A549 (cell line): Measurements from ENCODE around the gene MARK3. TPM values are rescaled to one million over a fixed set of nuclear protein-coding genes. Genes with fewer than 3 reads are reported as not detected.

Experiments
- ATAC-seq, 2 experiments: fragments of 200-7000 bp in 1 of 2; fragments of >200 bp in 1 of 2; cut with Nextera tagmentation in 1 of 2; cut with Tn5 transposase in 1 of 2; 3 replicates each; pipeline versions ENCODE4 v1.8.0 to v1.9.1; 2018 to 2020; ENCODE audit warnings: mild to moderate bottlenecking in 1 of 2, moderate library complexity in 1 of 2
- CTCF ChIA-PET: fragments of 300-600 bp; sonication (Branson Sonifier 250); formaldehyde crosslinking; extraction: SDS; loops from one replicate; lab custom pipeline; 2021; ENCODE audit warnings: antibody characterized with exemption, inconsistent platforms; lab: Yijun Ruan, JAX
- POLR2A ChIA-PET: fragments of 350-600 bp; formaldehyde crosslinking; extraction: SDS; loops from one replicate; lab custom pipeline; 2021; ENCODE audit warnings: antibody characterized with exemption, inconsistent platforms; lab: Yijun Ruan, JAX
- DNase-seq, 2 experiments: peaks; one replicate each; pipeline versions ENCODE4 v3.0.0 to v3.0.0-alpha.2; 2011 to 2016; ENCODE audit warnings: low read depth in 1 of 2, low spot score in 1 of 2
- FAIRE-seq: peaks from 2 replicates; lab custom pipeline; 2011; peaks lifted over from hg19 to GRCh38; lab: Jason Lieb, UNC
- H3K27ac ChIP-seq, 2 experiments: fragments of >200 bp; sonication (Bioruptor Twin); formaldehyde crosslinking; 3 replicates each; pipeline ENCODE4 v1.5.1; 2016 to 2017
- H3K4me1 ChIP-seq: fragments of >200 bp; sonication (Bioruptor Twin); formaldehyde crosslinking; 3 replicates; pipeline ENCODE4 v1.6.1; 2016
- H3K4me2 ChIP-seq: fragments of >200 bp; sonication (Bioruptor Twin); formaldehyde crosslinking; 3 replicates; pipeline ENCODE4 v1.6.1; 2016
- H3K4me3 ChIP-seq: fragments of >200 bp; sonication (Bioruptor Twin); formaldehyde crosslinking; 3 replicates; pipeline ENCODE4 v1.5.1; 2016
- H3K9me3 ChIP-seq: fragments of >200 bp; sonication (Bioruptor Twin); formaldehyde crosslinking; 3 replicates; pipeline ENCODE4 v1.6.1; 2016
- BHLHE40 ChIP-seq: IDR thresholded peaks from 2 replicates; pipeline ENCODE4 v1.6.1; 2012; ENCODE audit warnings: low read depth, low read length, inconsistent platforms
- CBX2 ChIP-seq: fragments of 200-600 bp; sonication (generic); IDR thresholded peaks from 2 replicates; pipeline ENCODE4 v1.6.1; 2016; ENCODE audit warnings: low read depth, mild to moderate bottlenecking, borderline replicate concordance
- CBX8 ChIP-seq: fragments of 200-600 bp; sonication (generic); IDR thresholded peaks from 2 replicates; pipeline ENCODE4 v1.6.1; 2016
- CEBPB ChIP-seq, 2 experiments: fragments of >200 bp in 1 of 2; sonication (Bioruptor Twin) in 1 of 2; formaldehyde crosslinking in 1 of 2; IDR thresholded peaks; 2 replicates each; pipeline ENCODE4 v1.6.1; 2012 to 2016
- EHF ChIP-seq: fragments of 250-450 bp; sonication (Bioruptor Pico); IDR thresholded peaks from 2 replicates; pipeline ENCODE4 v1.5.0; 2020; ENCODE audit warnings: mild to moderate bottlenecking
- EHMT2 ChIP-seq: fragments of 200-600 bp; sonication (generic); IDR thresholded peaks from 2 replicates; pipeline ENCODE4 v1.6.1; 2016; ENCODE audit warnings: antibody characterized with exemption, low read depth, mild to moderate bottlenecking, moderate library complexity
- EP300 ChIP-seq, 2 experiments: fragments of >200 bp; sonication (Bioruptor Twin); formaldehyde crosslinking; IDR thresholded peaks; 2 replicates in 1 of 2; 3 replicates in 1 of 2; pipeline ENCODE4 v1.6.1; 2016 to 2017
- ESRRA ChIP-seq: fragments of 150-350 bp; IDR thresholded peaks from 2 replicates; pipeline ENCODE4 v1.6.1; 2014; ENCODE audit warnings: mild to moderate bottlenecking, low read length, borderline replicate concordance
- FOSB ChIP-seq: fragments of 250-450 bp; sonication (Bioruptor Pico); IDR thresholded peaks from 2 replicates; pipeline ENCODE4 v1.5.0; 2020; ENCODE audit warnings: mild to moderate bottlenecking, moderate library complexity
- FOSL2 ChIP-seq, 2 experiments: fragments of 450-650 bp in 1 of 2; fragments of >200 bp in 1 of 2; sonication (Bioruptor Twin) in 1 of 2; formaldehyde crosslinking; IDR thresholded peaks; 2 replicates each; pipeline versions ENCODE4 v1.5.0 to v1.6.1; 2016 to 2020; ENCODE audit warnings: mild to moderate bottlenecking in 1 of 2, moderate library complexity in 1 of 2
- GATA3 ChIP-seq: IDR thresholded peaks from 2 replicates; pipeline ENCODE4 v1.6.1; 2012; ENCODE audit warnings: borderline replicate concordance
- HEYL ChIP-seq: fragments of 250-450 bp; sonication (Bioruptor Pico); IDR thresholded peaks from 2 replicates; pipeline ENCODE4 v1.8.0; 2021; ENCODE audit warnings: mild to moderate bottlenecking, moderate library complexity
- HOXA7 ChIP-seq: fragments of 250-450 bp; sonication (Bioruptor Pico); IDR thresholded peaks from 2 replicates; pipeline ENCODE4 v1.5.0; 2020; ENCODE audit warnings: mild to moderate bottlenecking, moderate library complexity
- HOXB13 ChIP-seq: fragments of 250-450 bp; sonication (Bioruptor Pico); IDR thresholded peaks from 2 replicates; pipeline ENCODE4 v1.5.0; 2020; ENCODE audit warnings: low read depth, mild to moderate bottlenecking, moderate library complexity
- HOXB5 ChIP-seq: fragments of 250-450 bp; sonication (Bioruptor Pico); IDR thresholded peaks from 2 replicates; pipeline ENCODE4 v1.5.0; 2020; ENCODE audit warnings: mild to moderate bottlenecking, moderate library complexity
- JUN ChIP-seq, 2 experiments: fragments of >200 bp; sonication (Bioruptor Twin); formaldehyde crosslinking; IDR thresholded peaks; 2 replicates in 1 of 2; 3 replicates in 1 of 2; pipeline ENCODE4 v1.6.1; 2016 to 2017
- JUNB ChIP-seq: fragments of >200 bp; sonication (Bioruptor Twin); formaldehyde crosslinking; IDR thresholded peaks from 2 replicates; pipeline ENCODE4 v1.6.1; 2016
- KDM1A ChIP-seq: fragments of 200-600 bp; sonication (generic); IDR thresholded peaks from 2 replicates; pipeline ENCODE4 v1.6.1; 2016; ENCODE audit warnings: low read depth, mild to moderate bottlenecking
- KDM5A ChIP-seq: fragments of 200-600 bp; sonication (generic); IDR thresholded peaks from 2 replicates; pipeline ENCODE4 v1.6.1; 2016; ENCODE audit warnings: antibody characterized with exemption, mild to moderate bottlenecking
- MAFK ChIP-seq: fragments of 450-650 bp; IDR thresholded peaks from 2 replicates; pipeline ENCODE4 v1.6.1; 2014; ENCODE audit not compliant: partially characterized antibody
- MAZ ChIP-seq: fragments of 150-350 bp; IDR thresholded peaks from 2 replicates; pipeline ENCODE4 v1.6.1; 2014; ENCODE audit warnings: antibody characterized with exemption, low read depth, low read length, borderline replicate concordance
- NPAS2 ChIP-seq: fragments of 250-450 bp; sonication (Bioruptor Pico); IDR thresholded peaks from 2 replicates; pipeline ENCODE4 v1.8.0; 2022; ENCODE audit warnings: mild to moderate bottlenecking, moderate library complexity, borderline replicate concordance
- NR3C1 ChIP-seq: fragments of >200 bp; sonication (Bioruptor Twin); formaldehyde crosslinking; IDR thresholded peaks from 3 replicates; pipeline ENCODE4 v1.6.1; 2017
- PHF8 ChIP-seq: fragments of 200-600 bp; sonication (generic); IDR thresholded peaks from 2 replicates; pipeline ENCODE4 v1.6.1; 2016; ENCODE audit warnings: low read depth, mild to moderate bottlenecking, antibody characterized with exemption, moderate library complexity, borderline replicate concordance
- POLR2A ChIP-seq: IDR thresholded peaks from 2 replicates; pipeline ENCODE4 v1.6.1; 2012; ENCODE audit warnings: mild to moderate bottlenecking, low read length
- POLR2AphosphoS2 ChIP-seq: conservative IDR thresholded peaks from 2 replicates; pipeline ENCODE4 v1.6.1; 2012; ENCODE audit warnings: low read length, improper control_type of control experiment, inconsistent platforms
- RAD21 ChIP-seq, 2 experiments: fragments of >200 bp in 1 of 2; sonication (Bioruptor Twin) in 1 of 2; formaldehyde crosslinking in 1 of 2; IDR thresholded peaks in 1 of 2; conservative IDR thresholded peaks in 1 of 2; 2 replicates in 1 of 2; 3 replicates in 1 of 2; pipeline ENCODE4 v1.6.1; 2012 to 2018; ENCODE audit warnings: inconsistent platforms in 1 of 2
- RARB ChIP-seq: fragments of 250-450 bp; sonication (Bioruptor Pico); IDR thresholded peaks from 2 replicates; pipeline ENCODE4 v1.8.0; 2021; ENCODE audit warnings: mild to moderate bottlenecking, moderate library complexity
- RFX5 ChIP-seq: fragments of 450-650 bp; IDR thresholded peaks from 2 replicates; pipeline ENCODE4 v1.7.1; 2014; ENCODE audit warnings: antibody characterized with exemption, mild to moderate bottlenecking, moderate library complexity
- SMC3 ChIP-seq: fragments of >200 bp; sonication (Bioruptor Twin); formaldehyde crosslinking; IDR thresholded peaks from 3 replicates; pipeline ENCODE4 v1.6.1; 2018; ENCODE audit warnings: inconsistent platforms
- SREBF2 ChIP-seq: fragments of 450-650 bp; IDR thresholded peaks from 2 replicates; pipeline ENCODE4 v1.6.1; 2014; ENCODE audit warnings: mild to moderate bottlenecking, moderate library complexity
- TFCP2L1 ChIP-seq: fragments of 250-450 bp; sonication (Bioruptor Pico); IDR thresholded peaks from 2 replicates; pipeline ENCODE4 v1.5.0; 2021; ENCODE audit warnings: mild to moderate bottlenecking
- ZNF302 ChIP-seq: fragments of 250-450 bp; sonication (Bioruptor Pico); IDR thresholded peaks from 2 replicates; pipeline ENCODE4 v1.9.0; 2021; ENCODE audit warnings: inconsistent platforms, mild to moderate bottlenecking, moderate library complexity
- WGBS: methylation state at CpG from one replicate; pipeline ENCODE4 v1.1.6; 2017; ENCODE audit errors: missing lambda C conversion rate; 5-methylcytosine and 5-hydroxymethylcytosine counted together
- polyA plus RNA-seq, 4 experiments: library from polyadenylated mRNA; depleted of rRNA in 3 of 4; stranded (reverse); fragments of >200 nt; fragmentation: RNase III in 1 of 4; extraction: RNeasy Plus Mini Kit Qiagen cat#74134 plus additional on column Dnase treatment in 1 of 4; gene quantifications; 2 replicates in 3 of 4; 3 replicates in 1 of 4; pipeline ENCODE4 v1.2.3, GENCODE V29; 2011 to 2017
- TF ChIP-seq, protein P1 (sequence below): IDR thresholded peaks from 2 replicates; pipeline ENCODE4 v1.6.1; 2012
- TF ChIP-seq, protein P2 (sequence below): fragments of 150-350 bp; IDR thresholded peaks from 2 replicates; pipeline ENCODE4 v1.6.1; 2014; ENCODE audit warnings: low read depth, mild to moderate bottlenecking, low read length
- TF ChIP-seq, protein P3 (sequence below): fragments of 450-650 bp; IDR thresholded peaks from 2 replicates; pipeline ENCODE4 v1.6.1; 2014; ENCODE audit warnings: antibody characterized with exemption

The MARK3 gene
- polyA plus RNA-seq, 2 of the 4 experiments (the other 2 are of a cell fraction): 59.7 to 97.6 TPM

DNA sequence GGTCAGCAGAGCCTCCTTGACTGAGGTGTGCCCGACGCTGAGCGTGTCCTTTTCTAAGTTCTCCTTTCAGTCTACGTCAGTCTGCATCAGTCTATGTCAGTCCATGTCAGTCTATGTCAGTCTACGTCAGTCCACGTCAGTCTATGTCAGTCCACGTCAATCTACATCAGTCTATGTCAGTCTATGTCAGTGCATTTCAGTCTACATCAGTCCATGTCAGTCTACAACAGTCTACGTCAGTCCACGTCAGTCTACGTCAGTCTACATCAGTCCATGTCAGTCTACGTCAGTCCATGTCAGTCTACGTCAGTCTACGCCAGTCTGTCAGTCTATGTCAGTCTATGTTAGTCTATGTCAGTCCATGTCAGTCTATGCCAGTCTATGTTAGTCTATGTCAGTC is 35.2 kb upstream of the MARK3 start:
- Histone ChIP-seq H3K4me2 (no peak overlapping the region), H3K27ac (no peak overlapping the region), H3K9me3 (peaks cover 9% of the 10 kb centered on the region; the same call in 1 of the 3 replicates), H3K4me3 (no peak overlapping the region), H3K4me1 (peaks cover 6% of the 10 kb centered on the region; the same call in 2 of the 3 replicates)
- WGBS: 89% methylated on average over 13 of the region's 13 CpGs
- TF ChIP-seq ESRRA (no peak), SMC3 (no peak), MAFK (no peak), HEYL (CRISPR knock-in tag) (no peak), SREBF2 (no peak), KDM1A (no peak), CBX8 (no peak), EHMT2 (no peak), RAD21 (conservative IDR thresholded peaks at IDR 0.05 in 1 of 2, IDR thresholded peaks at IDR 0.05 in 1 of 2) (no peak), POLR2A (no peak)
- no peak for DNase-seq
- CTCF ChIA-PET: interaction anchor here (3.5 kb wide), 1 partner anchor 41 kb away, joined by 20 read pairs; no protein-coding TSS in a partner anchor
- FAIRE-seq: no peak
- no peak for ATAC-seq
- POLR2A ChIA-PET: interaction anchor here (1.7 kb wide), 1 partner anchor 16 kb away, joined by 5 read pairs; the partner anchor contains the start of gene EIF5

DNA sequence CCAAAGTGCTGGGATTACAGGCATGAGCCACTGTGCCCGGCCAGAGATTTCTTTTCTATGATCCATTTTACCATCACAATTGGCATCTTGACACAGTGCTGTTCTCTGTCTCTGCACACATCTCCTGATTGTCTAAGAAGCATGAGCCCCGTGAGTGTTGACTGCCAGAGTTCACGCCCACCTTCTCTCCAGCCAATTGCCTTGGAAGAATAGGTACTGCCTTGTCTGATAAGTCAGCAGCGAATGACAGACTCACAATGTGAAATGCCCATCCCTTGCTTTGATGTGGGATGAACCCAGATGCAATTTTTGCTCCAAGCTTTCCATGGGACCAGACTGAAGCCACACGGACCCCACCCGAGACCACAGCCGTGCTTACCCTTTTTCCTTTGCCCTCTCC is 31.9 kb upstream of the MARK3 start:
- H3K27ac ChIP-seq: no peak overlapping the region
- H3K4me2 ChIP-seq: no peak overlapping the region
- no peak overlapping the region for H3K4me3 ChIP-seq
- WGBS: 77% methylated on average over 7 of the region's 7 CpGs
- POLR2A ChIA-PET: no interaction called here
- H3K4me1 ChIP-seq: peaks cover 9% of the 10 kb centered on the region; the same call in 2 of the 3 replicates
- peaks cover 9% of the 10 kb centered on the region; the same call in 1 of the 3 replicates for H3K9me3 ChIP-seq
- CTCF ChIA-PET: interaction anchor here (1.1 to 3.5 kb wide), 3 partner anchors 14 to 37 kb away, joined by 3 to 13 read pairs (median 3); no protein-coding TSS in a partner anchor
- FAIRE-seq: no peak
- ATAC-seq: no peak
- DNase-seq: no peak
- TF ChIP-seq, protein P1, sequence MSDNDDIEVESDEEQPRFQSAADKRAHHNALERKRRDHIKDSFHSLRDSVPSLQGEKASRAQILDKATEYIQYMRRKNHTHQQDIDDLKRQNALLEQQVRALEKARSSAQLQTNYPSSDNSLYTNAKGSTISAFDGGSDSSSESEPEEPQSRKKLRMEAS: no peak
- TF ChIP-seq RARB (CRISPR knock-in tag) (no peak), JUNB (no peak), ZNF302 (no peak), CBX8 (no peak), NR3C1 (no peak), HEYL (CRISPR knock-in tag) (no peak), EHF (CRISPR knock-in tag) (no peak), HOXA7 (CRISPR knock-in tag) (no peak), GATA3 (no peak), HOXB5 (CRISPR knock-in tag) (no peak), PHF8 (no peak), CBX2 (no peak), HOXB13 (CRISPR knock-in tag) (no peak), JUN (IDR thresholded peaks at IDR 0.05) (no peak), MAZ (no peak), POLR2AphosphoS2 (no peak), ESRRA (no peak), NPAS2 (CRISPR knock-in tag) (no peak)

DNA sequence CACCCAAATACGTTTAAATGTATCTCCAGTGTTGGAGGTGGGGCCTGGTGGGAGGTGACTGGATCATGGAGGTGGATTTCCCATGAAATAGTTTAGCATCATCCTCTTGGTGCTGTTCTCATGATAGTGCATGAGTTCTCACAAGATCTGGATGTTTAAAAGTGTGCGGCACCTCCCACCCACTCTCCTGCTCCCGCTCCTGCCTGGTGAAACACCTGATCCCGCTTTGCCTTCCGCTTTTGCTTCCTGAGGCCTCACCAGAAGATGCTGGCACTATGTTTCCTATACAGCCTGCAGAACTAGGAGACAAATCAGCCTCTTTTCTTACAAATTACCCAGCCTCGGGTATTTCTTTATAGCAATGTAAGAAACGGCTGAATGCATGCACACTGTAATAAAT is 31.1 kb upstream of the MARK3 start:
- FAIRE-seq: no peak
- Histone ChIP-seq H3K4me3 (no peak overlapping the region), H3K9me3 (peaks cover 9% of the 10 kb centered on the region; the same call in 1 of the 3 replicates), H3K4me2 (no peak overlapping the region), H3K4me1 (peaks cover 9% of the 10 kb centered on the region; the same call in 2 of the 3 replicates), H3K27ac (no peak overlapping the region)
- no peak for ATAC-seq
- POLR2A ChIA-PET: interaction anchor here (1.1 kb wide), 1 partner anchor 10 kb away, joined by 6 read pairs; no protein-coding TSS in a partner anchor
- no peak for DNase-seq
- 67% methylated on average over 7 of the region's 7 CpGs for WGBS
- CTCF ChIA-PET: interaction anchor here (1.2 to 3.5 kb wide), 2 partner anchors 11 to 36 kb away, joined by 5 to 13 read pairs; no protein-coding TSS in a partner anchor
- TF ChIP-seq KDM5A: no peak
- TF ChIP-seq ESRRA: no peak
- TF ChIP-seq, protein P2, sequence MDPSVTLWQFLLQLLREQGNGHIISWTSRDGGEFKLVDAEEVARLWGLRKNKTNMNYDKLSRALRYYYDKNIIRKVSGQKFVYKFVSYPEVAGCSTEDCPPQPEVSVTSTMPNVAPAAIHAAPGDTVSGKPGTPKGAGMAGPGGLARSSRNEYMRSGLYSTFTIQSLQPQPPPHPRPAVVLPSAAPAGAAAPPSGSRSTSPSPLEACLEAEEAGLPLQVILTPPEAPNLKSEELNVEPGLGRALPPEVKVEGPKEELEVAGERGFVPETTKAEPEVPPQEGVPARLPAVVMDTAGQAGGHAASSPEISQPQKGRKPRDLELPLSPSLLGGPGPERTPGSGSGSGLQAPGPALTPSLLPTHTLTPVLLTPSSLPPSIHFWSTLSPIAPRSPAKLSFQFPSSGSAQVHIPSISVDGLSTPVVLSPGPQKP: no peak
- no peak for TF ChIP-seq CEBPB (IDR thresholded peaks at IDR 0.05)
- TF ChIP-seq EP300 (IDR thresholded peaks at IDR 0.05): no peak
- TF ChIP-seq MAZ: no peak
- no peak for TF ChIP-seq KDM1A
- no peak for TF ChIP-seq NR3C1
- TF ChIP-seq EHMT2: no peak
- no peak for TF ChIP-seq TFCP2L1 (CRISPR knock-in tag)
- TF ChIP-seq BHLHE40: no peak
- no peak for TF ChIP-seq FOSB
- no peak for TF ChIP-seq RFX5
- TF ChIP-seq FOSL2 (IDR thresholded peaks at IDR 0.05): no peak
- TF ChIP-seq FOSL2 (CRISPR knock-in tag; IDR thresholded peaks at IDR 0.05): no peak
- no peak for TF ChIP-seq EHF (CRISPR knock-in tag)
- no peak for TF ChIP-seq CBX8
- TF ChIP-seq POLR2AphosphoS2: no peak
- TF ChIP-seq, protein P3, sequence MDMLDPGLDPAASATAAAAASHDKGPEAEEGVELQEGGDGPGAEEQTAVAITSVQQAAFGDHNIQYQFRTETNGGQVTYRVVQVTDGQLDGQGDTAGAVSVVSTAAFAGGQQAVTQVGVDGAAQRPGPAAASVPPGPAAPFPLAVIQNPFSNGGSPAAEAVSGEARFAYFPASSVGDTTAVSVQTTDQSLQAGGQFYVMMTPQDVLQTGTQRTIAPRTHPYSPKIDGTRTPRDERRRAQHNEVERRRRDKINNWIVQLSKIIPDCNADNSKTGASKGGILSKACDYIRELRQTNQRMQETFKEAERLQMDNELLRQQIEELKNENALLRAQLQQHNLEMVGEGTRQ: no peak
